Cortex of kidney (tissue), 1 donor: ENCODE measurements around the gene MYH10.
"Not testable (repeated sequence)": the region's sequence is repeated elsewhere in the genome, so short reads cannot be mapped to it uniquely, and the experiment has no call there.

Experiments
- DNase-seq: peaks from one replicate; lab custom pipeline; 2025; lab: John Stamatoyannopoulos, UW

Gene MYH10

GRCh38 chr17:8630227-8630801 lies at the start of gene MYH10:
TSS of gene MYH10 (minus strand) at chr17:8630725. CDS start at chr17:8623246, 7,479 bp downstream.
- no peak for DNase-seq

DNA sequence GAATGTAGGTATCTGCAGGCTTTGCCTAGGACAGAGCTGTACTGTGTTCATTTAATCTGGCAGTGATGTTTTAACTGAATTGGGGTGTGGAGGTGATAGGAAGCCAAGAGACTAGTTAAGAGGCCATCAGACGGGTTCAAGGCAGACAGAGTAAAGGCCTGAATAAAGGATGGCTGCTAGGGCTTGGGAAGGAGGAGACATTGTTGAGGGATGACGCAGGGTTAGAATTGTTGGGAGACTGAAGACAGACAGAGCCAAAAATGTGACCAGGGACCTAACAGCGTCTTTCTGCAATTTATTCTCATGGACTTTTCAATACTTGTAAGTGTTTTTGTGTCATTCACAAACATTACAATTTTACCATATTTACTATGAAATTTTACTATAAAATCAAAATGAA lies 48.6 kb upstream of the MYH10 start:
- DNase-seq: no peak

GRCh38 chr17:8675306-8675705 lies 44.8 kb upstream of the MYH10 start:
- no peak for DNase-seq

GRCh38 chr17:8674344-8675305 lies 44.1 kb upstream of the MYH10 start:
- DNase-seq: no peak

GRCh38 chr17:8673612-8674011 lies 43.1 kb upstream of the MYH10 start:
- no peak for DNase-seq

DNA sequence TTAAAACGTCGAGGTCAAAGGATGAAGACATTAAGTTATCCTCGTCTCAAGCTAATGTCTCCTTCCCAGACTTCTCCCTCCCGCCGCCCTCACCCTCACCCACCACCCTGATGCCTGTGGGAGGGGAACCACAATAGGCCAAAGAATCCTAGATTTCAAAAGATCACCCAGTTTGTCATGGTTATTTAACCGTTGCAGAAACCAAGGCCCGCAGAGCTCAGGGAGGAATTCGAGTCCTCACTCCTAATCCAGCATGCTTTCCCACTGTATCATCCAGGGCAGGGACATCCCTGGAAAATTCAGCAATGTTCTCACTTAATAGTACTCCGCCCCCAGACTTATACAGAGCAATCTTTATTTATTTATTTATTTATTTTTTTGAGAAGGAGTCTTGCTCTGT lies 41.8 kb upstream of the MYH10 start:
- no peak for DNase-seq

- DNase-seq: no peak
Measured at GRCh38 chr17:8670421-8670820, 39.9 kb upstream of the MYH10 start.

GRCh38 chr17:8668176-8668740 lies 37.7 kb upstream of the MYH10 start:
- no peak for DNase-seq

- DNase-seq: no peak
Measured at GRCh38 chr17:8667421-8667820, 36.9 kb upstream of the MYH10 start.

DNA sequence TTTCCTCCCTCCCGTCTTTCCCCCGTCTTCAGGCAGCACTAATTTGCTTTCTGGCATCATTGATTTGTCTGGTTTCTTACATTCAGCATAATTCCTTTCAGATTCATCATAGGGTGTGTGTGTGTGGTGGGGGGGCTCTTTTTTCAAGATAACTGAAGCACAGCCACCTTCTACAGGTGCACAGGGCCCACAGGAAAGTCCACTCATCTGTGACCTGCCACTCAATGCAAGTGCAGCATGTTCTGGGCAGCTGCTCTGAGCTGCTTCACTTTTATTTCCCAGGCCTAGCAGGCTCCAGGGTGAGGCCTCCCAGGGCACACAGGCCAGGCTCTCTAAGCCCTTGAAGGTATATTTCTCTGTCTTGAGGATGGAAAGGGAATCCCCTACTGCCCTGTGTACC lies 35.2 kb upstream of the MYH10 start:
- DNase-seq: no peak

DNA sequence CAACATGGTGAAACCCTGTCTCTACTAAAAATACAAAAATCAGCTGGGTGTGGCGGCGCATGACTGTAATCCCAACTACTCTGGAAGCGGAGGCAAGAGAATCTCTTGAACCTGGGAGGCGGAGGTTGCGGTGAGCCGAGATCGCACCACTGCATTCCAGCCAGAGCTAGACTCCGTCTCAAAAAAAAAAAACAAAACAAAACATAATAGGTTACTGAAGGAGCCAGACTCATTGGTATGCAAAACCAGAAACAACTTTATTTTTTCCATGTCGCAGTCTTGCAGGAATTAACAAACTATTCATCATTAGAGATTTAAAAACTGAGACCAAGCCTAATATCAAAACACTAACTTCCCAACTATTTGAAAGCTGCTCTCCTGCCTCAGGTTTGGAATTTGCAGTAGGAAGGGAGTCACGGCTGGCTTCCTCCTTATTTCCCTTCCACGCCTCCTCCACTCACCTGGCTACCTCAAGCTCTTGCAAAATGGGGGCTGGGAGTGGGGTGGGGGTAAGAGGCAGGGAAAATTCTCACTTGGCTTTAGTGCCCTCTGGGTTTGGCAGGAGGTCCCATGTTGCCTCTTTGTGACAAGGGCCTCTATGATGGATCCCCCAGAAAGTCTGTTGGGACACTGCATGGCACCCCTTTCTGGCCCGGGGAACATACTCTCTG lies 34.1 kb upstream of the MYH10 start:
- DNase-seq: no peak

DNA sequence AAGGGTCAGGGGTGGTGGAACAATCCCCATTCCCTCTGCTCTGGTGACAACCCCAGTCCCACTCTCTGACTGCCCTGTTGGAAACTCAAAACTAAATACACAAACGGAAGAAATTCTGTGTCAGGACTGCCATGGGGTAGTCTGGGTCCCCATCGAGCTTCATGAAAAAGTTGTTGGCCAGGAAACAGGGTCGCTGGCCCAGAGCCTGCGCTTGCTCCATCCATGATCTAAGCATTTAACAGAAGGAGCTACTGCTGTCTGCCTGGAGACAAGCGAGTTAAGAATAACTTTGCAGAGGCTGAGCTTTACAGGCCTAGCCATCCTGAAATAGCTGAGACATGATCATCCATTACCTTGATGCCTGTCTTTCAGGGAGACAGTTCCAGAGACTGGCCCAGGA lies 32.4 kb upstream of the MYH10 start:
- no peak for DNase-seq

- no peak for DNase-seq
Measured at GRCh38 chr17:8662076-8662831, 31.7 kb upstream of the MYH10 start.

DNA sequence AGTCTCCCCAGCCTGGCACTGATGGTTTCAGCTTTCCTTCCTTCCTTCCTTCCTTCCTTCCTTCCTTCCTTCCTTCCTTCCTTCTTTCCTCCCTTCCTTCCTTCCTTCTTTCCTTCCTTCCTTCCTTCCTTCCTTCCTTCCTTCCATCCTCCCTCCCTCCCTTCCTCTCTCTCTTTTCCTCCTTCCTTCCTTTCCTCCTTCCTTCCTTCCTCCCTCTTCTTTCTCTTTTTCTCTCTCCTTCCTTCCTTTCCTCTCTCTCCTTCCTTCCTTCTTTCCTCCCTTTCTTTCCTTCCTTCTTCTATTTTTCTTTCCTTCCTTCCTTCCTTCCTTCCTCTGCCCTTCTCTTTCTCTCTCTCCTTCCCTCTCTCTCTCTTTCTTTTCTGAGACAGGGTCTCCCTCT lies 30.2 kb upstream of the MYH10 start:
- DNase-seq: not testable (repeated sequence)

DNA sequence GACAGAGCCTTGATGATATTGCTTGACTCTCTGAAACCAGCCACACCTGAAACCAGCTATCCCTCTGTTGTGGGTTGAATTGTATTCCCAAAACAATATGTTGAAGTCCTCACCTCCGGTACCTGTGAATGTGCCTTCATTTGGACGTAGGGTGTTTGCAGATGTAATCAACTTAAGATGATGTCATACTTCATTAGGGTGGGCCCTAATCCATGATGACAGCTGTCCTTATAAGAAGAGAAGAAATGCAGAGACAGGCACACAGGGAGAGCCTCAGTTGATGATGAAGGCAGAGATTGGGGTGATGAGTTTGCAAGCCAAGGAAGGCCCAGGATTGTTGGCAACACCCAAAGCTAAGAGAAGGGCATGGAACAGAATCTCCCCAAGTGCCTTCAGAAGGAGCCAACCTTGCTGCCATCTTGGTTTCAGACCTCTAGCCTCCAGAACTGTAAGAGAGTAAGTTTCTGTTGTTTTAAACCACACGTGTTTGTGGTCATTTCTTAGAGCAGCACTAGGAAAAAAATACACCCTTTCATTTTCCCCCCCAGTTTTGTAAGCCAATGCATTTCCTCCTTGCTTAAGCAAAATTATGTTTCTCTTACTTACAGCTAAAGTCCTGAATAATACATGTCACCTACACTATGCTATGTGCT lies 29.4 kb upstream of the MYH10 start:
- DNase-seq: no peak

DNA sequence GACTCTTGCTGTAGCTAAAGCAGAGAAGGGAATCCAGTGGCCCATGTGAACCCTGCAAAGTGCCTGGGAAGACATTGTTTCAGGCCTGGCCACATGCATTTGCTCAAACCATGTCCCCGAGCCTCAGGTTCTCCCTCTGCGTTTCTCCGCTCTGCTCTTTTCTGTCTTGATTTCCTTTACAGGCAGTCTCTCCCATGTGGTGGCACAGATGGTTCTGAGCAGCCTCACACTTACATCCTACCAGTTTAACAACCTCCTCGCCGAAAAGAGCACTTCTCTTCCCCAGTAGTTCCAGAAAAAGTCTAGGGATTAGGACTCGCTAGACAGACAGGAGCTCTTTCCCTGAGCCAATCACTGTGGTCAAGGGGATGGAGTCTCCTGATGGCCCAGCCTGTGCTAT lies 28.3 kb upstream of the MYH10 start:
- no peak for DNase-seq

DNA sequence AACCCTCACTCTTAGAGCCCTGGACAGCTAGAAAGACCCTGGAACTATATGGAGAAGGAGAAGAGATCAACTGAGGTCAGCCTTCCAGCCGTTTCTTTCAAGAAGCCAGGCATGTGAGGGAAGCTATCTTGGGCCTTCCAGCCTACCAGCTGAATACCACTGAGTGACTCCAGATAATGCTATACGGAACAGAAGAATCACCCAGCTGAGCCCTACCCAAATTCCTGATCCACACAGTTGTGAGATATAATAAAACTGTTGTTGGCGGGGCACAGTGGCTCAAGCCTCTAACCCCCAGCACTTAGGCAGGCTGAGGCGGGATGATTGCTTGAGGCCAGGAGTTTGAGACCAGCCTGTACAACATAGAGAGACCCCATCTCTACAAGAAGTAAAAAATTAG lies 26.2 kb upstream of the MYH10 start:
- no peak for DNase-seq

DNA sequence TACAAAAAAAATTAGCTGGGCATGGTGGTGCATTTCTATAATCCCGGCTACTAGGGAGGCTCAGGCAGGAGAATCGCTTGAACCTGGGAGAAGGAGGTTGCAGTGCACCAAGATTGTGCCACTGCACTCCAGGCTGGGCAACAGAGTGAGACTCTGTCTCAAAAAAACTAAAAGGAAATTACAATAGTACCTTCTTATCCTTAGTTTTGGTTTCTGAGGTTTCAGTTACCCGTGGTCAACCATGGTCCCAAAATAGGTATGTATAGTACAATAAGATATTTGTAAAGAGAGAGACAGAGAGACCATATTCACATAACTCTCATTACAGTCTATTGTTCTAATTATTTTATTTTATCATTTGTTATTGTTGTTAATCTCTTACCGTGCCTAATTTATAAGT lies 24.3 kb upstream of the MYH10 start:
- DNase-seq: no peak

- DNase-seq: no peak
Measured at GRCh38 chr17:8651013-8651412, 20.5 kb upstream of the MYH10 start.

DNA sequence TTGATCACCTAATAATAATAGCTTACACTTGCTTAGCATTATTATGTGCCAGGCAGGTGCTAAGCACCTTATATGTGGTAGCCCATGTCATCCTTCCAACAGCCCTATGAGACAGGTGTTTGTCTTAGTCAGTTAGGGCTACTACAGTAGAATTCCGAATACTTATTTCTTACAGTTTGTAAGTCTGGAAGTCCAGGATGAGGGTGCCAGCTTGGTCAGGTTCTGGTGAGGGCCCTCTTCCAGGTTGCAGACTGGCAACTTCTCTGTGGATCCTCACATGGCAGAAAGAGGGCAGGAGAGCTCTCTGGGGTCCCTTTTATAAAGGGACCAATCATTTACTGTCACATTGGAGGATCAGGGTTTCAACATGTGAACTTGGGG lies 19.6 kb upstream of the MYH10 start:
- no peak for DNase-seq
